NCI-H2227 (cell line): ENCODE data around the gene KLF12.

Source experiments
- DNase-seq: peaks from one replicate; lab custom pipeline; 2025; ENCODE audit not compliant: unreplicated experiment; lab: John Stamatoyannopoulos, UW

Gene KLF12

GRCh38 chr13:74134221-74134776 is at the start of gene KLF12:
Gene KLF12, minus strand, starts transcription at chr13:74134404.
- peak; percentile 91 for DNase-seq

GRCh38 chr13:74182491-74182890 is 48.3 kb upstream of the KLF12 start:
- DNase-seq = no peak

GRCh38 chr13:74174810-74175209 is 40.6 kb upstream of the KLF12 start:
- DNase-seq = no peak

GRCh38 chr13:74173822-74174221 is 39.6 kb upstream of the KLF12 start:
- no peak for DNase-seq

GRCh38 chr13:74171641-74172040 is 37.4 kb upstream of the KLF12 start:
- DNase-seq = no peak

GRCh38 chr13:74169676-74170075 is 35.5 kb upstream of the KLF12 start:
- no peak for DNase-seq

- DNase-seq = no peak
These were observed 34.1 kb upstream of the KLF12 start for GRCh38 chr13:74168263-74168675.

GRCh38 chr13:74166261-74167004 is 32.2 kb upstream of the KLF12 start:
- no peak for DNase-seq

- DNase-seq = no peak
These were observed 28.6 kb upstream of the KLF12 start for GRCh38 chr13:74162782-74163181.

- no peak for DNase-seq
These were observed 27.9 kb upstream of the KLF12 start for GRCh38 chr13:74162135-74162534.

- no peak for DNase-seq
These were observed 24.6 kb upstream of the KLF12 start for GRCh38 chr13:74158571-74159352.

- no peak for DNase-seq
These were observed 23.8 kb upstream of the KLF12 start for GRCh38 chr13:74158028-74158427.

- no peak for DNase-seq
These were observed 20.8 kb upstream of the KLF12 start for GRCh38 chr13:74154981-74155380.

GRCh38 chr13:74153316-74153715 is 19.1 kb upstream of the KLF12 start:
- no peak for DNase-seq

- DNase-seq = no peak
These were observed 17.7 kb upstream of the KLF12 start for GRCh38 chr13:74151859-74152258.

- DNase-seq = no peak
These were observed 14.1 kb upstream of the KLF12 start for GRCh38 chr13:74148352-74148751.

- no peak for DNase-seq
These were observed 11.2 kb upstream of the KLF12 start for GRCh38 chr13:74145249-74145975.

GRCh38 chr13:74144269-74144668 is 10.1 kb upstream of the KLF12 start:
- no peak for DNase-seq

- DNase-seq = no peak
These were observed 8.1 kb upstream of the KLF12 start for GRCh38 chr13:74142257-74142656.

- DNase-seq = no peak
These were observed 4.0 kb upstream of the KLF12 start for GRCh38 chr13:74138241-74138640.

GRCh38 chr13:74136084-74136658 is 2.0 kb upstream of the KLF12 start:
- peak; percentile 49 for DNase-seq
